Measurements from ENCODE around the gene RFX6. TPM values are rescaled to one million over a fixed set of nuclear protein-coding genes. Genes with fewer than 3 reads are reported as not detected.

The RFX6 gene
- polyA plus RNA-seq, 1 experiment, result not detected

DNA sequence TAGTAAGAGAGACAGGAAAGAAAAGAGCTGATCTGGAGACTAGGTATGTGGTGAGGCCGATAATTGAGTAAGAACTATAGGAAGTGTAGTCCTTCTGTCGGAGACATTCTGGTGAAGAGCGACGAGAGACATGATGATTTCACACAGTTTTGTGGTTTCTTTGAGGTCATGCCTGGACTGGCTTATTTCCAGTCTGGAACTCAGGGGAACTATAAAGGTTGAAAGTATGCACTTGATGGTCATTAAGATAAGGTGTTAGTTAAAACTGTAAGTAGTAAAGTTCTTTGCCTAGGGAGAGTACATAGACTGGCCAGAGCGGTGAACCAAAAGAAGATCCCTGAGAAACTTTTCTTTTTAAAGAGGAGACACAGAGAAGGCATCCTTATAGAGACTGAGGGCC, 68.8 kb downstream of the RFX6 start:
- no peaks in the 10 kb centered on the region for H3K27me3 ChIP-seq (ENCODE audit: control insufficient read depth, insufficient read depth, low read length)
- H3K27ac ChIP-seq (ENCODE audit: low read depth, low read length), result no peak overlapping the region
- no peak overlapping the region for H3K4me3 ChIP-seq (ENCODE audit: low read depth, low read length)
- TF ChIP-seq, protein P1, sequence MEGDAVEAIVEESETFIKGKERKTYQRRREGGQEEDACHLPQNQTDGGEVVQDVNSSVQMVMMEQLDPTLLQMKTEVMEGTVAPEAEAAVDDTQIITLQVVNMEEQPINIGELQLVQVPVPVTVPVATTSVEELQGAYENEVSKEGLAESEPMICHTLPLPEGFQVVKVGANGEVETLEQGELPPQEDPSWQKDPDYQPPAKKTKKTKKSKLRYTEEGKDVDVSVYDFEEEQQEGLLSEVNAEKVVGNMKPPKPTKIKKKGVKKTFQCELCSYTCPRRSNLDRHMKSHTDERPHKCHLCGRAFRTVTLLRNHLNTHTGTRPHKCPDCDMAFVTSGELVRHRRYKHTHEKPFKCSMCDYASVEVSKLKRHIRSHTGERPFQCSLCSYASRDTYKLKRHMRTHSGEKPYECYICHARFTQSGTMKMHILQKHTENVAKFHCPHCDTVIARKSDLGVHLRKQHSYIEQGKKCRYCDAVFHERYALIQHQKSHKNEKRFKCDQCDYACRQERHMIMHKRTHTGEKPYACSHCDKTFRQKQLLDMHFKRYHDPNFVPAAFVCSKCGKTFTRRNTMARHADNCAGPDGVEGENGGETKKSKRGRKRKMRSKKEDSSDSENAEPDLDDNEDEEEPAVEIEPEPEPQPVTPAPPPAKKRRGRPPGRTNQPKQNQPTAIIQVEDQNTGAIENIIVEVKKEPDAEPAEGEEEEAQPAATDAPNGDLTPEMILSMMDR (IDR thresholded peaks at IDR 0.05; ENCODE audit: low read depth, low read length), result no peak
- H3K9me3 ChIP-seq (ENCODE audit: control insufficient read depth, insufficient read depth, low read length), result no peaks in the 10 kb centered on the region
- ChIA-PET POLR2A (no interaction called here), CTCF (no interaction called here)
- DNase-seq (ENCODE audit: low read depth, low spot score), result no peak

DNA sequence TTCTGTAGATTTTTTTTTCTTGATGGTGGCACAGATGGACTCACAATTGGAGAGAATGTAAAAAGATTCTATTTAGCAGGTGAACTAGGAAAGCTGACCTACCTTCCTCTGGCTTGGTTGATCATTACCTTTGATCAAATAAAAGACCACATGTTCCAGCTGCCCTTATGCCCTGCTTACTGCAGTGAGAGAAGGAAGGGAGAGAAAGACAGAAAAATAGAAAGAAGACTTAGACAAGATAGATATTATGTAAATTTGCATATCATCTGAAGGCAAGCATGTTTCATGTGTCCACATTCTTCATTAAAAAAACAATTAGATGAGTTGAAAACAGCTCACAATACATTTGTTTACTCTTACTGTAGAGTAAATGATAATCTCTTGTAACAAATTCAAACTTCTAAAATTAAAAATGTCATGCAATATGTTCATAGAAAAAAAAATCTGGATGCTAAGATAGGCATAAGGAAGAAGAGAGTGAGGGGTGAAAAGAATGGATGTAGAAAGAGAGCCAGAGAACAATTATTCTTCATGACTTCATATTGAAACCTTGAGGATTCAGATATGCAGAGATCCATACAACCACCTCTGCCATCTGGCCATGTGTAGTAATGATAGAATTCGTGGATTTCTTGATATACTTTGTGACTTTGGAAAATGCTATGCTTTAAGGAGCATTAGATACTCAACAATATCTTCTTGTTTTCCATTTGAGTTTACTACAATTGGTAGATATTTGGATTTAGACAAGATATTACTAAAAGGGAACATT, 71.7 kb downstream of the RFX6 start:
- ChIA-PET POLR2A (no interaction called here), CTCF (interaction anchor here (2.2 kb wide), 1 partner anchor 23 kb away, joined by 11 read pairs; no protein-coding TSS in a partner anchor)
- Histone ChIP-seq H3K27me3 (ENCODE audit: control insufficient read depth, insufficient read depth, low read length) (no peaks in the 10 kb centered on the region), H3K27ac (ENCODE audit: low read depth, low read length) (no peak overlapping the region), H3K4me3 (ENCODE audit: low read depth, low read length) (no peak overlapping the region), H3K9me3 (ENCODE audit: control insufficient read depth, insufficient read depth, low read length) (no peaks in the 10 kb centered on the region)
- DNase-seq (ENCODE audit: low read depth, low spot score), result no peak
- TF ChIP-seq, protein P1 (IDR thresholded peaks at IDR 0.05; ENCODE audit: low read depth, low read length), result no peak

DNA sequence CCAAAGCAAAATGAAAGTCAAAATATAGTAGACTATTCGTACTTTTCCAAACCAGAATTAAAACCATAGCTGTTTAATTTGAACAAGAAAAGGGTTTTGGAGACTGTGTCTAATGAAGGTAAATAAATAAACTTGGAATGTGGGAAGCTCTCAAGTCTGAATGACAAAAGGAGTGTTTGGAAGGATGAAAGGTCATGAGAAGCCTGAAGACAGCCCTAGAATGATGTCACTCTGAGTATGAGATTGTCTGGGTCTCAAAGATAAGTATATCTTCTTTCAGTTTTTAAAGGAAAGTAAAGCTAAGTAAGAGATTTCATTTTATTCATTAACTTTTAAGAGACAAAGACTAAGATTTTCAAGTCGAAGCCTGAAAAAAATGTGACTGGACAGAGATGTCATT, 72.9 kb downstream of the RFX6 start:
- DNase-seq (ENCODE audit: low read depth, low spot score), result no peak
- no peak overlapping the region for H3K27ac ChIP-seq (ENCODE audit: low read depth, low read length)
- CTCF ChIA-PET, result interaction anchor here (1.1 to 2.2 kb wide), 2 partner anchors 19 to 22 kb away, joined by 4 to 11 read pairs; no protein-coding TSS in a partner anchor
- H3K9me3 ChIP-seq (ENCODE audit: control insufficient read depth, insufficient read depth, low read length), result no peaks in the 10 kb centered on the region
- no peaks in the 10 kb centered on the region for H3K27me3 ChIP-seq (ENCODE audit: control insufficient read depth, insufficient read depth, low read length)
- H3K4me3 ChIP-seq (ENCODE audit: low read depth, low read length), result no peak overlapping the region
- TF ChIP-seq, protein P1 (IDR thresholded peaks at IDR 0.05; ENCODE audit: low read depth, low read length), result no peak
- POLR2A ChIA-PET, result no interaction called here

DNA sequence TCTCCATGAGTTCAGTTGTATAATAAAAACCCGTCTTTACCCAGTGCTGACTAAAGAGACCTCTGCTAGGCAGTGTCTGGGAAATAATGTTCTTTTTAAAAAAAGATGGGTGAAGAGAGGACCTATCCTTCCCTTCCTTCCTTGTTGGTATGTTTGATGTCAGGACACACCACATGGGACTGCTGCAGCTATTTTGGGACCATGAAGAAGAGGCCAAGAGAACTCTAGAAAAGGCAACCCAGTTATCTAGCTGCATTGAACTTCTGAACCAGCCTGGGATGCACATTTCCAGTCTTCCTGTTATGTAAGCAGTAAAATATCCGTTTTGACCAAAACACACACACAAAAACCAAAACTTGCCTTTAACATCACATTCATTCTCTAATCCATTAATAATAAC, 77.3 kb downstream of the RFX6 start:
- Histone ChIP-seq H3K27ac (ENCODE audit: low read depth, low read length) (no peak overlapping the region), H3K27me3 (ENCODE audit: control insufficient read depth, insufficient read depth, low read length) (no peaks in the 10 kb centered on the region), H3K4me3 (ENCODE audit: low read depth, low read length) (no peak overlapping the region), H3K9me3 (ENCODE audit: control insufficient read depth, insufficient read depth, low read length) (no peaks in the 10 kb centered on the region)
- POLR2A ChIA-PET, result no interaction called here
- CTCF ChIA-PET, result no interaction called here
- TF ChIP-seq, protein P1 (IDR thresholded peaks at IDR 0.05; ENCODE audit: low read depth, low read length), result no peak
- DNase-seq (ENCODE audit: low read depth, low spot score), result no peak

GRCh38 chr6:116954938-116955337, 77.9 kb downstream of the RFX6 start:
- TF ChIP-seq, protein P1 (IDR thresholded peaks at IDR 0.05; ENCODE audit: low read depth, low read length), result no peak
- Histone ChIP-seq H3K27me3 (ENCODE audit: control insufficient read depth, insufficient read depth, low read length) (no peaks in the 10 kb centered on the region), H3K9me3 (ENCODE audit: control insufficient read depth, insufficient read depth, low read length) (no peaks in the 10 kb centered on the region), H3K4me3 (ENCODE audit: low read depth, low read length) (no peak overlapping the region), H3K27ac (ENCODE audit: low read depth, low read length) (no peak overlapping the region)
- CTCF ChIA-PET, result no interaction called here
- DNase-seq (ENCODE audit: low read depth, low spot score), result no peak
- POLR2A ChIA-PET, result no interaction called here
